Cardiac septum (tissue), 1 donor: ENCODE data around the gene GORAB. TPM values are rescaled to one million over a fixed set of nuclear protein-coding genes. Genes with fewer than 3 reads are reported as not detected.

Source experiments
- DNase-seq: peaks from one replicate; pipeline ENCODE4 v3.0.0-alpha.2; 2020; ENCODE audit warnings: low spot score
- intact Hi-C: fragments of 100-400 bp; cut with DNase I; formaldehyde crosslinking; loops from one replicate; pipeline ENCODE4 v1.14.0; 2022
- total RNA-seq: library from RNA; stranded (reverse); fragmentation: NEBNext Ultra II Directional; extraction: Animal tissue kit (Norgen Biotek cat#: 25700); gene quantifications from one replicate; pipeline ENCODE4 v1.2.1, GENCODE V29; 2021
- donor health status: DM: no; HTN: no; CAD: no.

Gene GORAB
- total RNA-seq, 1 donor from 2014 or later: 13.0 TPM

DNA sequence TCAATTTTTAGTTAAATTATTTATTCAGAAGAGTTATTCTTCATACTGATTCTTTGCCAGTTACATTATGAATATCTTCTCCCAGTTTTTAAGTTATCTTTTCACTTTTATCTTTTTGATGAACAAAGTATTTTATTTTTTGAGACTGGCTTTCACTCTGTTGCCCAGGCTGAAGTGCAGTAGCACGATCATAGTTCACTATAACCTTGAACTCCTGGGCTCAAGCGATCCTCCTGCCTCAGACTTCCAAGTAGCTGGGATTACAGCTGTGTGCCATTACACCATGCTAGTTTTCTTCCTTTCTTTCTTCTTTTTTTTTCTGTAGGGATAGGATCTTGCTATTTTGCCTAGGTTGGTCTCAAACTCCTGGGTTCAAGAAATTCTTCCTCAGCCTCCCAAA, 3.5 kb downstream of the GORAB start:
- DNase-seq: no peak
- intact Hi-C loops: loop anchor here (5.0 to 10.0 kb wide), 5 partner anchors 311 to 601 kb away; partner anchors contain the start of genes KIFAP3 and NTMT2

DNA sequence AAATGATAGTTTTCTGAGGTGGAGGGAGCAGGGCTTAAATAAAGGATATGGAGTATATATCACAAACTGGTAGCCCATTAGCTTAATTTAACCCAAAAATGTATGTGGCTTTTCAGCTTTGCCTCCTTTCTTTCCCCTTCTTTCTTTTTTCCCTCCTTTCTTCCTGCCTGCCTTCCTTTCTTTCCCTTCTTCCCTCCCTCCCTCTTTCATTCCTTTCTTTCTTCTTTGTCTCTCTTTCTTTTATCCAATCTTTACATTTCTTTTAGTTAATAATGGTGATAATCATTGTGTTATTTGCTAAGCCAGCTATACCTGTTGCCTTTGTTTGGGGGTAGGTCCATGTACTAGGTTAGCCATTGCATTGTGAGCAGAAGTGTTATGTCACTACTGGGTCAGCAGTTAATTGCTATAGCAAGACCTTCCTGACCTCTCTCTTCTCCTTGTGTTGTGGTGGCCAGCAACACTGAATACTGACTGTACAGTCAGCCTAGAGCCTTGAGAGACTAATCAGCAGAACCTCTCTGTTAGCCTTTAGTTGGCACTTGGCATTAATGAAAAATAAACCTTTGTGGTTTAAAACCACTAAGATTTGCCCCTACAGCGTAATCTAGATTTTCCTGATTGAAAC, 5.1 kb downstream of the GORAB start:
- DNase-seq: no peak
- intact Hi-C loops: loop anchor here (5.0 to 10.0 kb wide), 5 partner anchors 312 to 602 kb away; partner anchors contain the start of genes KIFAP3 and NTMT2

DNA sequence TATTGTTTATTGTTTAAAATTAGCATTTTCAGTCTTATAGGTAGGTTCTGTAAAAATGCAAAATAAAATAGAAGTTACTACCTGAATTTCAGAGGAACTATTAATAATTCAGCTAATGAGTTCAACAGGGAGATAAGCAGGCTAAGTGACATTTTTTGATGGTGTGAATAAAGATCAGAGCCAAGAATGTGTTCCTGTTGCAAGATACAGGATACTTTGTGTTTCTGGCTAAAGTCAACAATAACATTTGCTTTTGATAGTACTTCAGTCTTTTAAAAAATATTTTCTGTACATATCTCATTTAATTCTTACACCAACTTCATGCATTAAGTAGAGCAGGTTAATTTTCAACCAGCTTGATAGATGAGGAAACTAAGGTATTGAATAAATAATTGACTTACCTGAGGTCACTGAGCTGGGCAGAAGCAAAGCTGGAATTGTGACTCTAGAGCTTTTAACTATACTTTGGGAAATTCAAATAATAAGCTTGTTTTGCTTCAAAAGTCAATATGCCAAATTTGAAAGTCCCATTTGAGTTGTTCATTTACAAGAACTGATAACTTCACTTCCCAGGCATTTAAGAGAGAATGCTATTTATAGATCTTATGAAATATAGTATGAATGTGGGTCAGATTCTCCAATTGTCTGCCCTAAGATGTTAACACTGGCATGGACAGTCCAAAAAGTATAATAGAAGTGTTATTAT, 6.0 kb downstream of the GORAB start:
- intact Hi-C loops: loop anchor here (5.0 to 10.0 kb wide), 5 partner anchors 313 to 603 kb away; partner anchors contain the start of genes KIFAP3 and NTMT2
- DNase-seq: no peak

DNA sequence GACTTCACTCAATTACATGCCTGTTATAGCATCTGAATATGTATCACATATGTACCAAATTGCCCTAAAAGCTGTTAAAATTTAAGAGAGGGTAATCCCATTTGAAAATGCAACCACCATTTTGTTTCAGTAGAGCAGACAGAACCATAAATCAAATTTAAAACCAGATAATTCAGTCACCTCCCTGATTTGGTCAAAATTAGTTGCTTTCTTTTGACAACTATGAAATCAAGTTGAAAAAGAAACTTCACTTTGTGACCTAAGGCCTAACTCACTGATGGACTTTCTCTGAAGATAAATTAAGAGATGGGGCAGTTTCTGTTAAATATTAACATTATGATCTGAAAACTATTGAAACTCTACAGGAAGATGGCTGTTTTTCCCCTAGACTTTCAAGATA, 6.7 kb downstream of the GORAB start:
- intact Hi-C loops: loop anchor here (5.0 to 10.0 kb wide), 5 partner anchors 314 to 604 kb away; partner anchors contain the start of genes KIFAP3 and NTMT2

DNA sequence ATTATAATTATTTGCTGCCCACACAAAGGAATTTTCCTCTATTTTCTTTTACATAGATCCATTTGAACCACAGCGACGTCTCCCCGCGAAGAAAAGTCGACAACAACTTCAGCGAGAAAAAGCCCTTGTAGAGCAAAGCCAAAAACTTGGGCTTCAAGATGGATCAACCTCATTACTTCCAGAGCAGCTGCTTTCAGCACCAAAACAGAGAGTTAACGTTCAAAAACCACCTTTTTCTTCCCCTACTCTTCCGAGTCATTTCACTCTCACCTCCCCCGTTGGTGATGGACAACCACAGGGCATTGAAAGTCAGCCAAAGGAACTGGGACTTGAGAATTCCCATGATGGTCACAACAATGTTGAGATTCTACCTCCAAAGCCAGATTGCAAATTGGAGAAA, 7.2 kb downstream of the GORAB start:
- DNase-seq: no peak
- intact Hi-C loops: loop anchor here (5.0 to 10.0 kb wide), 5 partner anchors 314 to 604 kb away; partner anchors contain the start of genes KIFAP3 and NTMT2

More for the DNA sequence above, 6.7 kb downstream of the GORAB start:
- DNase-seq: no peak

DNA sequence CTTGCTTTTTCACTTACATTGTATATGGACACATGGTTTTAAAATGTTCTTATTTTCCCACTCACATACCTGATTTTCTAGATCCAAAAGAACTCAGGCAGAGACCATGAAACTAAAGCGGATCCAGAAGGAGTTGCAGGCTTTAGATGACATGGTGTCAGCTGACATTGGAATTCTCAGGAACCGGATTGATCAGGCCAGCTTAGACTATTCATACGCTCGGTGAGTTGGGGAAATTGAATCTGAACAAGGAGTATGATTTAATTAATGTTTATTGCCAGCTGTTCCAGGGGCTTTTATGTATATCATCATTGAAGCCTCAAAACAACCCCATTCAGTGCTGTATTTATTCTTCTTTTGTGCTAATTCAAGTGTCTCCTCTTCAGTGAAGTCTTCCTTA, 12.7 kb downstream of the GORAB start:
- intact Hi-C loops: no loop called here

DNA sequence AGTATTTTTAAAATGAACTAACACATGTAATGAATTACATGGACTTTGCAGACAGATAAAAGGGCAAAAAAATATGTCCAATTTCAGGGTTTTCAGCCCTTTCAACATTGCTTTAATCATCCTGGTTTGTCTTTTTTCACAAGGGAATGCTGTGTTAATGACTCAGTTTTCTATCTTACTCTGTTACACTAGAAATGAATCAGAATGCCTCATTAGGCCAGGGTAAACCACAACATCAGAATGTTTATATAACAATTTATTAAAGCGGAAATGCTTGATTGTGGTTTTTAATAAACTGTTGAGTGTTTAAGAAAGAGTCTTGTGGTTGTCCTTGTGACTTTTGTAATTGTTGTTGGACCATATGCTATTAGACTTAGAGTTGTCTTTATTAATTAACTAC, 13.5 kb downstream of the GORAB start:
- intact Hi-C loops: no loop called here
- DNase-seq: no peak

More for the DNA sequence above, 12.7 kb downstream of the GORAB start:
- no peak for DNase-seq

DNA sequence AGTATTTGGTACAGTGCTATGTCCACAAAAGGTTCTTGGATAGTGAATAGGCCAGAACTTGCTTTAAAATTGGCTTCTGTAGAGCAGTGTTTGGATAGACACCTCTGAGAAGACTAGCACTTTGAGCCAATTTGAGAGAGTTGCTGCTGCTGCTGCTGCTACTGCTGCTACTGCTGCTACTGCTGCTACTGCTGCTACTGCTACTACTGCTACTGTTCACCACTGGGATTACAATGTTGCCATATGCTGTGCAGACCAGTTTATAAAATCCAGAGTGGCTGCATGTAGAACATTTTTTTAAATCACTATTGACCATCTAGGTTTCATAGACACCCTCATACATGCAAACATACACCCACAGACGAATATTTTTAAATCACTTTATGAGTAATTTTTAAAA, 15.3 kb downstream of the GORAB start:
- intact Hi-C loops: no loop called here
- no peak for DNase-seq

DNA sequence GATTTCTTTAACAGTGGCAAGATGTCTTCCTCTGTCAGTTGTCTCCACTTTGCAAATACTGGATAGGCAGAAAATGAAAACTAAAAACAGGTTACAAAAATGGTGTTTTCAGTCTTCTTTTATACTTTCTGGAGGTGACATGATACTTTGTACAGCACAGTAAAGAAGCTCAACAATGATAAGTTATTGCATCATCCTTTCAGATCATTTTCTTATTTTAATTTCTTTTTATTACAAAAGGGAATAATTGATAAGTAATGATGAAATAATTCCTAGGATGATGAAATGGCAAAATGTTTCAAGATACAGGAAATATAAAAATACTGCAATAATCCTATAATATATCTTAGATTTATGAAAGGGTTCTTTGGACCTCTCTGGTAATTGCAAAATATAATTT, 16.5 kb downstream of the GORAB start:
- intact Hi-C loops: no loop called here
- DNase-seq: no peak

DNA sequence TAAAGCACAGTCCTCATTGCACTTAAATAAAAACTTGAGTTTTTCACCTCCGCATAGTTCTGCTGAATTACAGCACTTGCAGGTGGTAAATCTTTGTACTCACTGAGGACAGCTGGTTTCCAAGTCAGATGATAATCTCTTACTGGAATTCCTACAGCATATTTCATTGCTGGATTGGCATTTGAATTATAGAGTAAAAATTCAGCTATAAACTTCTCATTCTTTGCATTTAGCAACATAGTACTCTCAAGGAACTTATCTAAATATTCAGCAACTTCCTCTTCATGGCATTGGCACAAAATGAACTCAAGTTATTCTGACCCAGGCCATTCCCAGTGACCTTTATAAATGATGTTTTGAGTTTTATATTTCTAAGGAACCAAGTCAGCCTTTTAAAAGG, 23.4 kb downstream of the GORAB start:
- intact Hi-C loops: no loop called here
- DNase-seq: no peak

DNA sequence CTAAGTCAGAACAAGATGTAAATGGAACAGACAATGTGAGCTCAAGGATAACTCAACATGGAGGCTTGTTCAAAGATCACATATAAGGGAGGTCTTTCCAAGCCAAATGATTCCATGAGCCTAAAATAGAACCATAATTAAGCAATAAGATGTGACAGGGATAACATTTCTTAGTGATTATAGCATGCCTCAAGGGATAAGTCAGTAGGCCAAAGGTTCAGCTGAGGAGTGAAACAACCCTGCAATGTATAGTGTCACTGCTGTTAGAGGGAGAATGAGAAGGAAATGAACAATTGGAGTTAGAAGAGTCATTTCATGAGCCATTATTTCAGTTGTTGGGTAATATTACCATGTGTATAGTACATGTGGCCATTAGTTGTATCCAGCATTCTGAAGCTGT, 25.0 kb downstream of the GORAB start:
- intact Hi-C loops: no loop called here
- DNase-seq: no peak

DNA sequence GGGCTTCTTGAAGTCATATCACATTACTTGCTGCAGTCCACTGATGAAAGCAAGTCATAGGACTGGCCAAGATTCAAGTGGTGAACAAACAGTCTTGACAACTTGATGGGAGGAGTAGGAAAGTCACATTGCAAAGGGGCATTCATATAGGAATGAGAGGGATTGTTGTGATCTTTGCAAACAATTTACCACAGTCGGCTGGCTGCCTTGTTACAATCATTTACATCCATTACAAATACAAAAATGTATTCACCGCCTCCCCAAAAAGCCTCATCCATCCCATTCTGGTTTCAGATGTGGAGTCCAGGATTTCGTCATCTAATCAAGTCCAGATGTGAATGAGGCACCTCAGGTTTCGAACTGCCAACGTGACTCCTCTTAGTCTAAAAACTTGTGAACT, 26.8 kb downstream of the GORAB start:
- no peak for DNase-seq
- intact Hi-C loops: no loop called here

DNA sequence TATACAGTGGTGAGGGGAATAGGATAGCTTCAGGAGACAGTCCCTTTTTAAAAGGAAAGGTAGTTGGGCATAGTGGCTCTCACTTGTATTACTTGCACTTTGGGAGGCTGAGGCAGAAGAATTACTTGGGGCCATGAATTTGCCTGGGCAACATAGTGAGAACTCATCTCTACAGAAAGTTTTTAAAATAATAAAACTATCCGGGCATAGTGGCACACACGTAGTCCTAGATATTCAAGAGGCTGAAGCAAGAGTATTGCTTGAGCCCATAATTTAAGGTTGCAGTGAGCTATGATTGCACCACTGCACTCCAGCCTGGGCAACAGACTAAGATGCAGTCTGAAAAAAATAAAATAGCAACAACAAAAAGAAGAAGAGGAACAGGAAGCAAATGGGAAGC, 27.2 kb downstream of the GORAB start:
- DNase-seq: no peak
- intact Hi-C loops: no loop called here

DNA sequence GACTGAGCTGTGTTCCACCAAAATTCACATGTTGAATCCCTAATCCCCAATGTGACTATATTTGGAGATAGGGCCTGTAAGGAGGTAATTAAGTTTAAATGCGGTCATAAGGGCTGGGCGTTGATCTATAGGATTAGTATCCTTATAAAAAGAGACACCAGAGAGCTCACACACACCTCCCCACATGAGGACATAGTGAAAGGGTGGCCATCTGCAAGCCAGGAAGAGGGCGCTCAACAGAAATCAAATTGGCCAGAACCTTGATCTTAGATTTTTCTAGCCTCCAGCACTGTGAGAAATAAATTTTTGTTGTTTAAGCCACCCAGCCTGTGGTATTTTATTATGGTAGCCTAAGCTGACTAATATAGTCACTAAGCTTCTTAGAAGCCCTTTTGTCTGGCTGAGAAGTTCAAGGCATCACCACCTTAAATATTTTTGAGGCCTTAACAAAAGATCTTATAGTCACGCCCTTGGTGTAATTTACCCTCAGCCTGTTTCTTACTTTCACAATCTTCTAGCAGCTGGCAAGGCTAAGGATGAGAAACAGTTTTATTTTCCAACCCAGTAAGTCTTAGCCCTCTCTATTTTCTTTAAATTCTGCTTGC, 28.8 kb downstream of the GORAB start:
- intact Hi-C loops: no loop called here
- DNase-seq: no peak

DNA sequence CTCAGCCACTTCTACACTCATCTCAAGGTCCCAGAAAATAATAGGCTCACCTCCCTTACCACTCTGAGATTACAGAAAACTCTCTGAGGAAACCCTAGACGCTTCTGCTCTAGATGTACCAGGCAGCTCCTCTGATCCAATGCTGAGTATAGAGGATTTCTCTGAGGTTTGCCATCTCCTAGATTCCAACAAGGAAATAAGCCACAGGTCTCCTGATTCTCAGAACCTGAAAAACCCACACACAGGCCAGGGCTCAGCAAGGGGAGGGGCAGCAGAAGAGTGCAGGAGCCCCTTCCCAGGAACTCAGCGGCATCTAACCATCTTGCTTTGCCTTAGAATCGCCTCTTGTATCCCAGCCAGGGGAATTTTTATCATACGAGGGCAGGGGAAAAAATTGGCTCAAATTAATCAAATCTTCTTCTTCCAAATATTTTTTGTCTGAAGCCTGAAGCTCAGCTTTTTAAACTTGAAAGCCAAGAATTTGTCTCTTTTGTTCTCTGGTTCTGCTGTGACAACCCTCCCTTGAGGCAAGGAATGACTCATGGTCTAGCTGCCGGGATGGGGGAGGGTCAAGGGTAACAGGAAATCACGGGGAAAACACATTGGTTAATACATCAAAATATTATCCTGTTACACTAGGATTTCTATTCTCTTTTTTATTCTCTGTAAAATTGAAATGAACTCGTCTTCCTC, 30.8 kb downstream of the GORAB start:
- intact Hi-C loops: no loop called here
- no peak for DNase-seq

DNA sequence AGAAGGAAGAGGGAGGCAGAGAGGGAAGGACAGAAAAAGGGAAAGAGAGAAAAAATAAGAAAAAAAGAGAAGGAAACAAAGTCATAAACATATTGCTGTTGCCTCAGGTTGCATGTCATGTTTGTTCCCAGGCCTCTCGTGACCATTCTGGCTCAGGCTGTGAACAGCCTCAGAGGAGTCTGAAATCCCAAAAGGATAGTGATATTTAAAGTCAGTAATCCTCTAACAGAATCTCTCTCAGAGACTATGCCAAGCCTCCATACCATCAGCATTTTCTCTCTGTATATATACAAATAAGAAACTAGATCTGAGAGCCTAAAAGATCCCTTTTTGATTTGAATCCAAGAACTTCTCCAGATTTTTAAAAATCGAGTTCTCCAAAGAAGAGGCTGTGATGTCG, 35.2 kb downstream of the GORAB start:
- intact Hi-C loops: no loop called here
- DNase-seq: no peak

DNA sequence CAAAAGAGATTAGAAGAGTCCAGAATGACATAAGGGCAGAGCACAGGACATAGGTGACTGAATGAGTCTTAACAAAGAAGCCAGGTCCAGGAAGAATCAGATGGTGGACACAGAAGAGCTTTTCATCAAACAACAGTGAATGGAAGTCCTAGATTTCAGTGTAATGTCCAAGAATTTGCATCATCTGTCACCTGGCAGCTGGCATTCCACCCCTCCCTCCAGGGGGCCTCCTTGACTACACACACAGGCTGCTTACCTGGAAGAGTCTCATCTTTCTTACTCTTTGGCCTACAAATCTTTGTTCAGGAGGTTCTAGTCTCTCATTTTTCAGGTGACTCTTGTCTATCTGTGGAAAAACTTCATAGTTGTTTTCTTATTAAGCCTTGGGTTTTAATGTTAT, 36.2 kb downstream of the GORAB start:
- no peak for DNase-seq
- intact Hi-C loops: no loop called here

DNA sequence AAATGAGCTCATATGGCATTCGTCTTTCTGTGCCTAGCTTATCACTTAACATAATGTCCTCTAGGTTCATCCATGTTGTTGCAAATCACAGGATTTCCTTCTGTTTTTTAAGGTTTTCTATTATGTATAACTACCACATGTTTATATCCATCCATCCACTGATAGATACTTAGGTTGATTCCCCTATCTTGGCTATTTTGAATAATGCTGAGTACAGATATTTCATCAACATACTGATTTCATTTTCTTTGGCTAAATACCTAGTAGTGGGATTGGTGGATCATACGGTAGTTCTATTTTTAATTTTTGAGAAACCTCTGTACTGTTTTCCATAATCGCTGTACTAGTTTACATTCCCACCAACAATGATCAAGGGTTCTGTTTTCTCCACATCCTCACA, 45.0 kb downstream of the GORAB start:
- intact Hi-C loops: no loop called here
- no peak for DNase-seq

DNA sequence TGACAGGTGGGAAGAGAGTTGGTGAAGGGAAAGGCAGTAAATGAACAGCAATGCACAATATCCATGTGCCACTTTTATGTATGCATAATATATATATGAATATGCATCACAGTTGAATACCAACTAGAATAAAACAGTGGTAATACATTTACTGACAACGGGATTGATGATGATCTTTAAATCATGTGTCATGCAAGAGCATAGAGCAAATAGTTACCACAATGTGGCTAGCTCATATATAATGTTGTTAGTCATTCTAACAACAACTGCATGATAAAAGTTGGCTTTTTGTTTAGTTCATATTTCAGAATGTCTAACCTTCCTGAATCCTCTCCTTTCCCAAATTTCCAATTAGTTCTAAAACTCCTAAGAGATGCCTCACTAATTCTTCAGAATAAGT, 46.4 kb downstream of the GORAB start:
- intact Hi-C loops: no loop called here
- DNase-seq: no peak
